Endothelial cell of umbilical vein (primary cell): ENCODE data around the gene KIAA1671. TPM values are rescaled to one million over a fixed set of nuclear protein-coding genes. Genes with fewer than 3 reads are reported as not detected.

Experiments
- BruUV-seq: library from RNA; stranded (reverse); fragments of 400-500 nt; replicated peaks from 2 replicates; lab custom pipeline; 2021; lab: Mats Ljungman, UMichigan
- CTCF ChIA-PET: fragments of 300-600, 350-600 bp; sonication (Branson Sonifier 250); formaldehyde crosslinking; loops from one replicate; lab custom pipeline; 2021; ENCODE audit warnings: antibody characterized with exemption, inconsistent platforms; lab: Charles Lee
- POLR2A ChIA-PET: fragments of 300-600, 350-600 bp; sonication (Branson Sonifier 250); formaldehyde crosslinking; loops from one replicate; lab custom pipeline; 2021; ENCODE audit warnings: antibody characterized with exemption, inconsistent platforms; lab: Charles Lee
- DNase-seq: peaks from one replicate; pipeline ENCODE4 v3.0.0-alpha.2; 2011; ENCODE audit warnings: low read depth, low spot score
- FAIRE-seq: peaks from 2 replicates; lab custom pipeline; 2011; peaks lifted over from hg19 to GRCh38; lab: Jason Lieb, UNC
- H2AFZ ChIP-seq: 2 replicates; pipeline ENCODE4 v1.6.0; 2012; ENCODE audit warnings: low read depth, low read length, control low read depth, inconsistent platforms
- H3K27ac ChIP-seq: 2 replicates; pipeline ENCODE4 v1.5.1; 2011; ENCODE audit warnings: low read depth, mild to moderate bottlenecking, control low read depth, low read length, moderate library complexity; ENCODE audit not compliant: insufficient read depth
- H3K27me3 ChIP-seq, 2 experiments: 2 replicates each; pipeline versions ENCODE4 v1.6.0 to v1.6.1; 2011; ENCODE audit warnings: low read length in 2 of 2, mixed read lengths in 1 of 2; ENCODE audit not compliant: control insufficient read depth in 2 of 2, insufficient read depth in 2 of 2
- H3K36me3 ChIP-seq, 2 experiments: 2 replicates in 1 of 2; 3 replicates in 1 of 2; pipeline ENCODE4 v1.5.1; 2011; ENCODE audit warnings: low read length in 2 of 2, mild to moderate bottlenecking in 1 of 2, moderate library complexity in 1 of 2; ENCODE audit not compliant: control insufficient read depth in 2 of 2, insufficient read depth in 2 of 2; ENCODE audit errors: extremely low read depth in 1 of 2
- H3K4me1 ChIP-seq: 3 replicates; pipeline ENCODE4 v1.5.1; 2011; ENCODE audit warnings: mild to moderate bottlenecking, low read length; ENCODE audit not compliant: control insufficient read depth, insufficient read depth; ENCODE audit errors: extremely low read depth
- H3K4me2 ChIP-seq: 2 replicates; pipeline ENCODE4 v1.6.1; 2011; ENCODE audit warnings: low read length, control low read depth, mixed read lengths; ENCODE audit not compliant: insufficient read depth
- H3K4me3 ChIP-seq, 3 experiments: fragments of 200-600 bp in 1 of 3; sonication (generic), shearing (Covaris generic) in 1 of 3; replicated peaks in 1 of 3; 2 replicates each; pipeline ENCODE4 v1.5.1; 2011 to 2016; ENCODE audit warnings: control low read depth in 3 of 3, low read length in 3 of 3, mild to moderate bottlenecking in 2 of 3, inconsistent platforms in 1 of 3, low read depth in 1 of 3, moderate library complexity in 1 of 3; ENCODE audit not compliant: insufficient read depth in 1 of 3
- H3K79me2 ChIP-seq: 2 replicates; pipeline ENCODE4 v1.6.0; 2012; ENCODE audit warnings: low read length, inconsistent platforms; ENCODE audit not compliant: control insufficient read depth, insufficient read depth
- H3K9ac ChIP-seq: replicated peaks from 2 replicates; pipeline ENCODE3; 2011; ENCODE audit warnings: low read length, control low read depth; ENCODE audit not compliant: insufficient read depth; ENCODE audit errors: extremely low read depth
- H3K9me1 ChIP-seq: replicated peaks from 3 replicates; pipeline ENCODE4 v1.6.0; 2011; ENCODE audit warnings: mild to moderate bottlenecking, low read length; ENCODE audit not compliant: control insufficient read depth, insufficient read depth; ENCODE audit errors: extremely low read depth
- H3K9me3 ChIP-seq: replicated peaks from 2 replicates; pipeline ENCODE4 v1.5.1; 2012; ENCODE audit warnings: low read length, inconsistent platforms; ENCODE audit not compliant: control insufficient read depth, insufficient read depth
- H4K20me1 ChIP-seq: replicated peaks from 2 replicates; pipeline ENCODE3; 2011; ENCODE audit warnings: mild to moderate bottlenecking, low read length; ENCODE audit not compliant: control insufficient read depth, insufficient read depth; ENCODE audit errors: extremely low read depth
- CTCF ChIP-seq, 2 donors: IDR thresholded peaks; 1 replicate in 1 of 2; 2 replicates in 1 of 2; pipeline ENCODE4 v1.5.1; 2011; ENCODE audit warnings: low read length in 2 of 2, mild to moderate bottlenecking in 2 of 2, moderate library complexity in 2 of 2, control low read depth in 1 of 2, inconsistent platforms in 1 of 2, low read depth in 1 of 2; ENCODE audit not compliant: insufficient read depth in 1 of 2; ENCODE audit errors: extremely low read depth in 1 of 2
- EZH2 ChIP-seq: IDR thresholded peaks from 2 replicates; pipeline ENCODE4 v1.6.1; 2012; ENCODE audit warnings: borderline replicate concordance, low read depth, mild to moderate bottlenecking, moderate library complexity, low read length, inconsistent platforms; ENCODE audit not compliant: severe bottlenecking
- FOS ChIP-seq: IDR thresholded peaks from 2 replicates; pipeline ENCODE4 v1.6.1; 2011; ENCODE audit warnings: mild to moderate bottlenecking, low read length, moderate library complexity, borderline replicate concordance; ENCODE audit not compliant: insufficient read depth
- GATA2 ChIP-seq: IDR thresholded peaks from 2 replicates; pipeline ENCODE4 v1.7.0; 2011; ENCODE audit warnings: low read depth, mild to moderate bottlenecking, moderate library complexity, mixed read lengths, low read length; ENCODE audit not compliant: insufficient read length, insufficient read depth
- JUN ChIP-seq: IDR thresholded peaks from 2 replicates; pipeline ENCODE4 v1.6.1; 2011; ENCODE audit warnings: borderline replicate concordance, low read depth; ENCODE audit not compliant: insufficient read length, insufficient read depth
- MAX ChIP-seq: IDR thresholded peaks from 2 replicates; pipeline ENCODE4 v1.6.1; 2011; ENCODE audit not compliant: insufficient read depth, insufficient read length
- MYC ChIP-seq: IDR thresholded peaks from one replicate; pipeline ENCODE4 v1.6.1; 2011; ENCODE audit warnings: mild to moderate bottlenecking, low read depth, low read length
- POLR2A ChIP-seq: IDR thresholded peaks from 2 replicates; pipeline ENCODE4 v1.6.1; 2012; ENCODE audit warnings: low read depth, mild to moderate bottlenecking, control low read depth, low read length
- POLR2AphosphoS5 ChIP-seq: IDR thresholded peaks from 2 replicates; pipeline ENCODE4 v1.6.1; 2012; ENCODE audit warnings: low read depth, mild to moderate bottlenecking, control low read depth, low read length, moderate library complexity; ENCODE audit not compliant: insufficient read depth
- dilution Hi-C: fragments of 300-500 bp; cut with MboI; formaldehyde crosslinking; loops from one replicate; pipeline ENCODE4 v1.15.0; 2019; ENCODE audit warnings: low sequenced_read_pairs; ENCODE audit not compliant: extremely low pct_ligation_motif_present
- intact Hi-C: fragments of 100-400 bp; cut with micrococcal nuclease; formaldehyde crosslinking; loops from one replicate; pipeline ENCODE4 v1.10.0; 2022
- polyA plus RNA-seq, 4 experiments: library from polyadenylated mRNA; depleted of rRNA in 3 of 4; stranded (reverse) in 3 of 4; unstranded in 1 of 4; fragments of >200 nt; gene quantifications; 2 replicates each; pipeline versions ENCODE4 v1.2.1 to v1.2.3, GENCODE V29; 2011 to 2012; ENCODE audit warnings: missing spikeins in 1 of 4
- total RNA-seq: library from RNA; stranded (reverse); gene quantifications from 2 replicates; pipeline ENCODE4 v1.2.3, GENCODE V29; 2021

KIAA1671 gene
- total and polyA plus RNA-seq, 2 donors (not counting 3 experiments of a cell fraction or from before 2014, with no cell fraction given) = 23.1 to 85.1 TPM

- no peak for FAIRE-seq
- ChIA-PET POLR2A (no interaction called here), CTCF (no interaction called here)
- peaks cover 0 to 15% of the 10 kb centered on the region in 2 experiments for H3K36me3 ChIP-seq
- no TSS peak for BruUV-seq
- H3K9me3 ChIP-seq = no peaks in the 10 kb centered on the region
- H3K79me2 ChIP-seq = no peaks in the 10 kb centered on the region
- dilution Hi-C loops (no loop called here), intact Hi-C loops (loop anchor here (5.0 kb wide), 1 partner anchor 278 kb away; no protein-coding TSS in a partner anchor)
- H3K4me2 ChIP-seq = no peak overlapping the region
- no peak overlapping the region for H3K9ac ChIP-seq
- TF ChIP-seq EZH2 (no peak), GATA2 (no peak), POLR2A (no peak), CTCF (IDR thresholded peaks at IDR 0.05; ENCODE audit: extremely low read depth in 1 of 2, insufficient read depth in 1 of 2, low read depth in 1 of 2, low read length in 2 of 2) (no peak), JUN (no peak), MYC (no peak), POLR2AphosphoS5 (no peak), FOS (no peak), MAX (no peak)
- H3K9me1 ChIP-seq = no peaks in the 10 kb centered on the region
- no peaks in the 10 kb centered on the region for H3K27me3 ChIP-seq
- H4K20me1 ChIP-seq = no peaks in the 10 kb centered on the region
- no peak overlapping the region for H3K27ac ChIP-seq
- H2AFZ ChIP-seq = no peak overlapping the region
- H3K4me1 ChIP-seq = no peaks in the 10 kb centered on the region
- DNase-seq = no peak
- no peak overlapping the region for H3K4me3 ChIP-seq
These were observed 92.6 kb downstream of the KIAA1671 start for GRCh38 chr22:25045159-25045558.
